HG03108 (cell line): ENCODE data around the gene DDX51.

Source experiments
- ATAC-seq: cut with Tn5 transposase; IDR thresholded peaks from one replicate; pipeline ENCODE4 v1.9.1; 2021; ENCODE audit warnings: moderate library complexity; ENCODE audit not compliant: unreplicated experiment

DDX51 gene

GRCh38 chr12:132179431-132180362, 35.6 kb upstream of the DDX51 start:
- no peak for ATAC-seq

GRCh38 chr12:132178801-132179401, 34.8 kb upstream of the DDX51 start:
- ATAC-seq, result no peak

DNA sequence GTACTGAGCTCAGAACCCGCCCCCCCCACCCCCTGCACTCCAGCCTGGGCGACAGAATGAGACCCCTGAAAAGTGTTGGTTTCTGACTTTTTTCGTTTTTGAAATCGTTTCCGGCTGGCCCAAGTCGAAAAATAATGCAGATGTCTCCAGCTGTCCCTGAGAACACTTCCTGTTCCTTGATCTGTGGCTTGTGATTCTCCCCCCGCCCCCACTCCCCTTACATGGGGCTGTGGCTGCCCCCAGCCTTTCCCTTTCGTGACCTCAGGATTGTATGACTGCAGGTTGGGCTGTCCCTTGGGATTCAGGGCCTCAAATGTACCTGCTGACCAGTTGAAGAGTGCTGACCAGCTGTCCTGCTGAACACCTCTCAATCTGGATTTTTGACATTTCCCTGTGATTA, 34.2 kb upstream of the DDX51 start:
- no peak for ATAC-seq

DNA sequence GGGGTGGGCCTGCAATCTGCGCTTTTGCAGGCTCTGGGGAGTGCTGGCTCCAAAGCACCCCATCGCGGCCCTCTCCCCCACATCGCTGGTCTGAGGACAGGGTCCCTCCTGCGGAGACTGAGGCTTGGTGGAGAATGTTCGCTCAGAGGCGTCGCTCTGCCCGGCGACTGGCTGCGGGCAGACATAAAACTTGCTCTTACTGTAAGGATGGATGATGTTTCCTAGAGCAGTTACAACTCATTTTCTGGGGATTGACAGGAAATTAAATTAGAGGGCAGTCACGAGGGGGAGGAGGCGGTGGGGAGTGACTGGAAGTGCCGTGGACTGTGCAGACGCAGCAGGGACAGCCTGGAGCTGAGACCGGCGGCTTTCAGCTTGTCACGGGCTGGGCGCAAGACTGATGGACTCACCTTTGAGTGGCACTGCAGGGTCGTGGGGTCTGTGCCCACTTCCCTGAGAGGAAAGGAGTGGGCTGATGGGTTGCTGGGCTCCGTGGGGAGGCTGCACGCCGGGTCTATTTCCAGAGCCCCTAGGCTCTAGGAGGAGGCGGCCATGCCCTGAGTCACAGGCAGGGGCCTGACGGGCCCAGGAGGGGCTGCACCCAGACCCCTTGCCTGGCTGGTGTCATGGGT, 32.9 kb upstream of the DDX51 start:
- ATAC-seq, result no peak

DNA sequence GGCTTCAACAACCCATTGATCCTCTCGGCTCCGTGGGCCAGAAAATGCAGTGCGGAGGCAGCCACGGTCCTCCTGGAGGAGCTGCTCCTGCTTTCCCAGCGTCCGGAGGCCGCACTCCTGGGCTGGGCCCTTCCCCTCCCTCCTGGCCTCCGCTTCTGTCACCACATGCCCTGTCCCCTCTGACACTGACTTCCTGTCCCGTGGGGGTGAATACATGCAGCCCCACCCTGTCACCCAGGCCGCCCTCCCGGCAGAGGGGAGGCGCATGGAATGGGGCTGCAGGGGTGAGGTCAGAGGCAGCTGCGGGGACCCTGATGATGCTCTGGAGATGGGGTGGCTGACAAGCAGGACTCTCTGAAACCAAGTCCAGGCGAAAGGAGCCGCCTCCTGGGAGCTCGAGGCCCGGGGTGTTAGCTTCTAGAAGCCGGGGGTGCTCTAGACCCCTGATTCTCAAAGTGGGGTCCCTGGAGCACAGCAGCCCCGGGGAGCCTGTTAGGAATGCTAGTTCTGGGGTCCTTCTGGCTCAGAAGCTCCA, 32.3 kb upstream of the DDX51 start:
- ATAC-seq, result no peak

DNA sequence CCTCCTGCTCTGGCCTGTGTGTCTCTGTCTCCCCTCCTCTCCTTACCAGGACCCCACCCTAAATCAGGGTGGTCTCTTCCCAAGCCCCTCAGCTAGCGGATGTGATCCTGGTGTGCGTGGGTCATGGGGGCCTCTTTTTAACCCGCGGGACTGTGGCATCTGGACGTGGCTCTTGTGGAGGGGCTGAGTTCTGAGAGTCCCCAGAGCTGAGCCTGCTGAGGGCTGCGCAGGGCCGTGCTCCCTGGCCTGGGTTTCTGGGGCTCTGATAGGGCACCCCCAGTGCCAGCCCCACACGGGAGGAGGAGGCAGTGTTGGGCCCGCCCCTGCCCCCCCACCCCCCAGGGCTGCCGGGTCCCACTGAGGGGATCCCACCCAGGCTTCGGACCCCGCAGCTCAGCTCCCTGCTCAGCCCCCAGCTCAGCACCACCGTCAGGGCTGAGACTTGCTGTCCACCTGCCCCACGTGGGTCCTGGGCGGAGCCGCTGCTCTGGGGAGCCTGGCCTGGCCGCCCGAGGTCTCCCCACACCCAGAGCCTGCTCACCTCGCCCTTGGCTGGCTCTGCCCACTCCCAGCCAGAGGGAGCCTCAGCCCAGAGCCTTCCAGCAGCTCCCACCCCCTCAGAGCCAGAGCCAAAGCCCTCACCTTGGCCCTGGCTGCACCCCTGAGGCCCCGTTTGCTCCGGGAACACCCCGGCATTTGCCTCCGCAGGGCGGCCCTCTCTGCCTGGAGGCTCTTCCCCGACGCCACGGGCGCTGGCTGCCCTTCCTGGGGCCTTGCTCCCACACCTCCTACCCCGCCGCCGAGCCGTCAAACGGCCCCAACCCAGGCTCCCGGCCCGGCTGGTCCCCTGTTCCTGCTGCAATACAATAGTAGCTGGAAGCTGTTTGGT, 31.6 kb upstream of the DDX51 start:
- ATAC-seq, result no peak

DNA sequence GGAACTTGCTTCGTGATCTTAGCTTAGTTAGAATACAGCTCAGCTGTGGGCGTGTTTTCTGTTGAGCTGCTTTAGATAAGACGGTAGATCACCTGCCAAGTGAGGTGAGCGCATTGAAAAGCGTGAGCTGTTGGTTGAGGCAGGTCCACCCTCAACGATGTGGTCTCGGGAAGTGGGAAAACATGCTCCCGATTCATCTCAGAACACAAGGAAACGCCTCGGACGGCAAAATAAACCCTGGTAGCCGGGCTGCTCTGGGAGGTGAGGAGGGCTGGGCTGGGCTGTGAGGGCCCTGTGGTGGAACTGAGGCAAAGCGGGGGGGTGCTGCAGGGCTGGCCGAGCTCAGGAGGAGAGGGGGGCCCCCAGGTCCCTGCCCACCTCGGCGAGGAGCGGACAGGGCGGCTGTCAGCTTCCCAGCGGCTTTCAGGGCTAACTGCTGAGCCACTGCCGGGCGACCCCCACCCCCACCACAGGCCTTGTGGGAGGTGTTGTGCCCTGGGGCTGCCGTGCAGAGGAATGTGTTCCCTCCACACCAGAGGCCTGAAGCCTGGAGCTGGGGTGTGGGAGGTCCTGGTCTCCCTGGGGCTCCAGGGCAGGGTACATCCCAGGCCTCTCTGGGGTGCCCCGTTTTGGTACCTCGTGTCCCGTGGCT, 30.8 kb upstream of the DDX51 start:
- no peak for ATAC-seq

DNA sequence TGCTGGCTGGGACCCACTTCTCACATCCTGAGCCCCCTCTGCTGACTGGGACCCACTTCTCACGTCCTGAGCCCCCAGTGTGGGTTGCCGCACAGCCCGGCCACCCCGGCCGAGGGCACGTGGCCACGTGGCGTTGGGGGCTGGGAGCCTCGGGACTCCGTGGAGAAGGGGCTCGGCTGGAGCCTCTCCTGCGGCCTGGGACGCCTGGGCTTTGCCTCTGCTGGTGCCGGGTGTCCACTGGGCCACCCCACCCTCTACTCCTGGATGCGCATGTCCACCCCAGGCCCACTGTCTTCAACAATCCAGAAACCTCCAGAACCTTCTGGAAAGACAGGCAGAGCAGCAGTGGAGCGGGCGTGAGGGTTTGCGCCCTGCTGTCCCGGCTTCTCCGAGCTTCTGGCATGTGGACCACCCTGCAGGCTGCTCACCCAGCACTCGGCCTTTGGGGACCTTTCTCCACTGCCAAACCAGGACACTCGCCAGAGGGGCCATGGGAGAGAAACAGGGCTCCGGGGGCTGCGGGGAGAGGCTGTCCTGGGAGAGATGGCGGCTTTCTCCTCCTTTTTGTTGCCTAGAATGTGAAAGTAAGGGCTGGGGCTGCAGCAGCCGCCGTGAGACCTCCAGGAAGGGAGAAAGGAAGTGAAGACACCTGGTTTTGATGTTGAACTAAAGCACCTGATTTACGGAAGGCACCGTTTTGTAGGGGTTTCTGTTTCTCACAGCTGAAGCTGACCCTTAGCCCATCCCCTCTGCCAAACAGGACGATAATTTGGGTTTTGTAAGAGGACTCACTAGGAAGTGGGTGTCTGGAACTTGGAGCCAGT, 30.1 kb upstream of the DDX51 start:
- ATAC-seq, result no peak

- no peak for ATAC-seq
Observed at GRCh38 chr12:132173135-132174014, 29.3 kb upstream of the DDX51 start.

- ATAC-seq, result no peak
Observed at GRCh38 chr12:132172619-132173018, 28.5 kb upstream of the DDX51 start.

DNA sequence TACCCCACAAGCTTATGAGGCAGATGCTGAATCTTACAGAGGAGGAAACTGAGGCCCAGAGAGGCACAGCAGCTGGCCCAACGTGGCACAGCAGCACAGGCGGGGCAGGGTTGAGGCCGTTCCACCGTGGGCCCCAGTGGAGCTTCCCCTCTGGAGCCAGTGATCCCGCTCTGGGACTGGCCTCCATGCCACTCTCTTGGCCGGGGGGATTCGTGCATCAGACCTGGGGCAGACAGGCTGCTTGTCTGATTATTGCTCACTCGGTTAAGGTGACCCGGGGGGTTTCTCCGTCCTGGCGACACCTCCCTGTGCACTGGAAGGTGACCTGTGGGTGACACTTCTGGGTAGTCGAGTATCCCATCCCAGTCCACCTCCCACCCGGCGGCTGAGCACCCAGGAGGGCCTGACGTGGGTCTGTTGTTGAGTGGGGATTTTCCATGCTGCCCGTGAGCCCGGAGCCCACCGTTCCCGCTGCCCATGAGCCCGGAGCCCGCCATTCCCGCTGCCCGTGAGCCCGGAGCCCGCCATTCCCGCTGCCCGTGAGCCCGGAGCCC, 27.9 kb upstream of the DDX51 start:
- no peak for ATAC-seq

- no peak for ATAC-seq
Observed at GRCh38 chr12:132171293-132171967, 27.3 kb upstream of the DDX51 start.

GRCh38 chr12:132170637-132171292, 26.6 kb upstream of the DDX51 start:
- no peak for ATAC-seq

GRCh38 chr12:132170094-132170636, 26.0 kb upstream of the DDX51 start:
- ATAC-seq, result no peak

- ATAC-seq, result no peak
Observed at GRCh38 chr12:132169376-132169775, 25.3 kb upstream of the DDX51 start.

DNA sequence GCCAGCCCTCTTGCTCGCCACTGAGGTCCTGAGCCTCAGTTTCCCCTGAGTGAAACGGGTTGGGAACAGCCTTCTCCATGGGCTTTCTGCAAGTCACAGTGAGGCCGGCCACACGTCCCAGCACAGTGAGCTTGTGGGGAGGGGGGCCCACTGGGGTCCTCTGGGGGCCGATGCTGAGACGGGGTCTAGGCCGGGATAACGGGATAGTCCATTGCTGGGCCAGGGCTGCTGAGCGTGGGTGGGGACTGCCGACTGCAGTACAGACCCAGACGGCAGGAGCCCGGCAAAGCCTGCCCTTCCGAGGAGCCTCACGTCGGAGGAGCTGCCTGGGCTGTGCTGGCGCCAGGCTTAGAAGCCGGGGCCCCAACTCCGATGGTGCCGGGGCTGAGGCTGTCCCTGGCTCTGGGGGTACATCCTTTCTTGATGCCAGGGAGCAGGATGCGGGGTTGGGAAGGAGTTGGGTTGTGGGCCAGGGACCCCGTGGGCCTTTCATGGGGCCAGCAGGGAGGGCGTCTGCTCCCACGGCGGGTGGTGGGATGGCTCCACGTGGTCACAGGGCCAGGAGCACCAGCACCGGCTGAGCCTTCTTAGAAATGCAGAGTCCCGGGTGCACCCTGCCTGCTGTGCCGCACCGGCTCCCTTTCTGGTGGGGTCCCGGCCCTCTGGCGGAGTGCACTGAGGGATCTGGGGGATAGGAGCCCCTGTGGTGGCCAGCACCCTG, 24.4 kb upstream of the DDX51 start:
- ATAC-seq, result no peak
